HG03565 (cell line): ENCODE measurements around the gene DNAJA3.

Source experiments
- ATAC-seq: cut with Tn5 transposase; IDR thresholded peaks from one replicate; pipeline ENCODE4 v1.9.1; 2021; ENCODE audit warnings: mild to moderate bottlenecking, moderate library complexity; ENCODE audit not compliant: unreplicated experiment

Gene DNAJA3

DNA sequence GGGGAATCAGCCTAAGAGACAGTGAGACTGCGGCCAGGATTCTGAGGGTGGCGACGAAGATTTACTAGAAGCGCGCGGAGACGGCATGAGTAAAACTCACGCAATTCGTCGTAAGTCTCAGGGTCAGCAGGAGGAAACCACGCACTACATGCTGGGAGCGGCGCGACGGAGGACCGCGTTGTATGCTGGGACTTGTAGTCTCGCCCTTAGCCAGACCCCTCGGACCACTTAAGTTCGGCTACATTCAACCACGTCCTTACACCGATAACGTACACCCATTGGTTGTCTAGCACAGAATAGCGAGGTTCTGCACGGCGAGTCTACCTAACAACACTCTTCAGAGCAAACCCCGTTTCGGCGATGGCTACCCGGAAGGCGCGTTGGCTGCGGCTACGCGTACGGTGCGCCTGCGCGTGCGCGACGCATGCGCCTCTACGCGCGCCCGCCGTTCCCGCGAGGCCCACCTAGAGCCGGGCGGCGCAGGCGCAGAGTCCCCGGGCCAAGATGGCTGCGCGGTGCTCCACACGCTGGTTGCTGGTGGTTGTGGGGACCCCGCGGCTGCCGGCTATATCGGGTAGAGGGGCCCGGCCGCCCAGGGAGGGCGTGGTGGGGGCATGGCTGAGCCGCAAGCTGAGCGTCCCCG, at the start of gene DNAJA3:
Gene DNAJA3, plus strand, starts transcription at position 491 of the 643 bp plus-strand sequence. Its CDS starts 14 bp downstream, at position 505.
- ATAC-seq, result peak; percentile 86

DNA sequence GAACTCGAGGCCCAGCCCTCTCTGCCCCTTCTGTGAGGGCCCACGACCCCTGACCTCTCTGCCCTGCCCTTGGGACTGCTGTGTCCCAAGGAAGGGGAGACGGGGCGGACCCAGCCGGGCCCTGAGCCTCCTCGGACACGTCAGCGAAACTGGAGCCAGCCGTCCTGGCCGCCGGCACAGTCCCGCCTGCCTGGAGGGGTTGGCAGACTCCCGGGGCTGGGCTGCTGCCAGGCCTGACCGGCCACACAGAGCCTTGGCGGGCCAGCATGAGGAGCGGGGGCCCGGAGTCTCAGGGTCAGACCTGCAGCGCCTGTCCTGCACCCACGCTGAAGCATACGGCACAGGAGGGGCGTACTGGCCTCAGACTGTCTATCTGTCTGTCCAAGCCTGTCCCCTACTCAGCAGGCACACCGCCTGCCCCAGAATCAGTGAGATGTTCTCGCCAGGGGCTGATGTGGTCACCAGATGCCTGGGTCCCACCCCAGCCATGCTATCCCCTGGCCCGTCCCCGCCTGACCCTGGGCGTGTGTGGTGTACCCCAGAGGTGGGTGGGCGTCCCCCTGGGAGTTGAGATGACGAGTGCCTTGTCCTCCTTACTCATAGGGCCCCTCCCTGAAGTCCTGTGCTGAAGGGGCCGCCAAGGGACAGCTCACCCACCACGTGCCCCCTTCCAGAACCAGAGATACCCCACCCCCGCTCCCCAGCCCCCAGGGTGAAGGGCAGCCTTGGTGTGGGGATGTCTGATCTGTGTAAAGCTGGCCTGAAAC, 49.4 kb upstream of the DNAJA3 start:
- ATAC-seq, result no peak

DNA sequence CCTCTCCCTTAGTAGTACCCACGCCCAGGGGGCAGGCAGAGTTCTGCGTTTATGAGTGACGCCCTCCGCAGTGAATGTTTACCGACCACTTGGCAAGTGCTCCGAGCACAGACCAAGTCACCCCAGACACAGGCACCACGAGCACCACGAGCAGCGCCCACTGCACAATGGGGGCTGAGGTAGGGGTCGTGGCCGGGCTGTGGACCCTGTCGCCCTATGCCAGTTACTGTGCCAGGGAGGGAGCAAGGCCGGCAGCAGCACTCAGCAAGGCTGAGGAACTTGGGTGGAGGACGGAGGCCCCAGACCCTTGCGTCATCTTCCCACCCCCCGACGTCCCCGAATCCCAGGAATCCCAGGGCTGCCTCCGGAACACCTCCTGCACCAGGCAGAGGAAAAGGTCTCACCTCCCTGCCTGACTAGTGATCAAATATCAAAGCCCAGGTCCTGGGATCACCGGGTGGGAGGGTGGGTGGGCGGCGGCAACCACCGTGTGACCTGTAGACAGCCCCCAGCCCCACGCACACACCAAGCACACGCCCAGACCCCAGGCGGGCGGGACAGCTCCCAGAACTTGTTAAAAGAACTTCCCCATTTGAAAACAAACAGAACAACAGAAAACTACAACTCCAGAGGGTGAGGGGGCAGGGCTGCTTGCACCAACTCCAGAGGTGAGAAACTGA, 48.6 kb upstream of the DNAJA3 start:
- no peak for ATAC-seq

DNA sequence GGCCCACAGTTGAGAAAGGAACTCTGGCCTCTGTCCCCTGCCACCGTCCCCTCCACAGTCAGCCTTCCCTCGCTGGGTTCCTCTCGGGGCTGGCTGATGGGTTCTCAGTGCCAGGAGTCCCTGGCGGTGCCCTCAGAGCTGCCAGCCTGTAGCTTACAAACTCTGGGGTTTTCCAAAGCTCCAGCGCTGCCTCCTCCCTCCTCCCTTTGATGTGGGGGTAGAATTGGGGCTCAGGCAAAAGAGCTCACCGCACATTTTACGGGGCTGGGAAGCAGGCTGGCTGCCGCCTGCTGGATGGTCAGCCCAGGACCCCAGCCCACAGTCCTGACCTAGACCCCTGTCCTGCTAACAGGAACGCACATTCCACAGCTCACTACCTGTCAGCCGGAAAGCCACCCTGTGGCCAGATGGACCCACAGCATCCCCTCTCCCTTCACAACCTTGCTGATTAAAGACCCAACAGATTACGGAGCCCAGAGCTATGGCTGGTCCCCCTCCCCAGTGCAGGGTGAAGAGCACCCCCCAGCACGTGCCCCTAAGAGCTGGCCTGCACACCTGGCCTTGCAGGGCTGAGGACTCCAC, 48.0 kb upstream of the DNAJA3 start:
- ATAC-seq, result no peak

DNA sequence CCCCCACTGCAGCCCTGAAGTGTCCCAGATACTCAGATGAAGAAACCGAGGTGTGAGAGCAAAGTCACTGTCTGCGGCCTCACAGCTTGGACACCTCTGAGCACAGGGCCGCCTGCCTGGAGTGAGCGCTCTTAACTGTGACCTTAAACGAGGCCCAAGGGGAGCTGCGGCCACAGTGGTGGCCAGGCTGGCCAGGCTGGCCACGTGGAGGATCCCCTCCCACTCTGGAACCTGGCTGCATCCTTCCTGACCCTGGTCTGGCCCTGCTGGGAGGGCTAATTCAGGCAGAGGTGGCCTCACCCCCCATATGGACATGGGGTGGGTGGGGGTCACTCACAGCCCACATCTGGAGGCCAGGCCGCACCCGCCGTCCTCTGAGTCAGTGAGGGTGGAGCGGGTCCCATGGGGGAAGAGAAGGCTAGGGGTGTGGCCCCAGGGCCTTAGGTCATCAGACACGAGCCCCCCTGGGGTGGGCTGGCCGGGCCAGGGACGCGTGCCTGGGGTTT, 47.5 kb upstream of the DNAJA3 start:
- no peak for ATAC-seq

DNA sequence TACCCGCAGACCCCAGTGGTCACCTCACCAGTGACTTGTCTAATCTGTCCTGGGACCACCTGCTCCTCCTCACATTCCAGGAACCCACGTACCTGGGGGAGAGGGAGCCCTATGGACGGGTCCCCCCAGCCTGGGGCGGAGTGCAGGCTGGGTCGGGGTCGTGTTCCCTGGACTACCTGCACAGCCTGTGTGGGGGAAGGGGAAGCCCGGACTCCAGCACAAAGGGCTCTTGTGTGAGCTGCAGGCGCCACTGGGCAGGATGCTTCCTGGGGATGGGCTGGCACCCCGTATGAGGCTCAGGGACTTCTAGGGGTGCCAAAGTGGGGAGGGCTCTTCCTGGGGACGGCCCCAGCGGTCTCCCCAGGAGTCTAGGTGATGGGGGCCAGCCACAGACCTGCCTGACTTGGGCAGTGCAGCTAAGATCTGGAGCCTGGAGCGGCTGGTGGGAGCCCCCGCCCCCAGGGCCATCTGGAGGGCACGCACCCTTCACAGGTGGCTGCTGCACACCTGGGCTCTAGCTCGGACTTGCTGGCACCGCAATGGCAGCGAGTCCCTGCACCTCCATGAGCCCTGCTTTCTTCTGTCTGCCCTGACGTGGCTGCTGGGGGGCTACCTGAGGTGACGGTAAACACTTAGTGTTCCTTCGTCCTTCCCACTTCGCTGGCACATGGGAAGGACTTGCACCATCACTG, 46.5 kb upstream of the DNAJA3 start:
- no peak for ATAC-seq

DNA sequence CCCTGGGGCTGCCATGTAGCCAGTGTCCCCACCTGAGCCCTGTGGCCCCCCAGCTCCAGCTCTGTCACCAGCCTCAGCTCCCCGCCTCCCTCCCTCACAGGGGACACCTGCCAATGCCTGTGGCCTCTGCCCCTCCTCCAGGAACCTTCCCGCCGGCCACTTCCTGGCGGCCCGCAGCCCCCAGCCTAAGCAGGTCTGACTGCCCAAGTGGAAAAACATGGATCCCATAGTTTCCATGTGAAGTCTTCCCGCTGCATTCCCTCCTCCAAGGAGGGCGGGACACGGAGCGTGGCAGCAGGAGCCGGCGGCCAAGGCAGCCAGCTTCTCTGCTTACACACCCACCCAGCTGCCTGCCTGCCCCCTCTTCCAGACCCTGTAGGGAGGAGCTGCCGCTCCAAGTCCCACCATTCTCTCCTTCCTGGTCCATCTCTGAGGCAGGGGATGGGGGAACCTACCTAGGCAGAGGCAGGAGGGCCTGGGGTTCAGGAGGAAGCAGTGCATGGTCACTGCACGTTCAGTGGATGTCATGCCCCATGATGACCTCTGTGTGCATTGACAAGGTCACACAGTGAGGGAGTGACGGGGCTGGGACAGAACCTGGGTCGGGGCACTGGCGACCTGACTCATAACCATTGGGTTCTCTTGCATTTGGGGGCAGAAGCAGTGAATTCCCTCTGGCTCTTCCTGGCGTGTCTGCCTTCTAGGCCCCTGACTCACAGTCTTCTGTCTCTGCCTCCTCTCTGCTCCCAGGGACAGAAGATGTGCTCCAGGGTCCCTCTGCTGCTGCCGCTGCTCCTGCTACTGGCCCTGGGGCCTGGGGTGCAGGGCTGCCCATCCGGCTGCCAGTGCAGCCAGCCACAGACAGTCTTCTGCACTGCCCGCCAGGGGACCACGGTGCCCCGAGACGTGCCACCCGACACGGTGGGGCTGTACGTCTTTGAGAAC, 45.3 kb upstream of the DNAJA3 start:
- ATAC-seq, result no peak

DNA sequence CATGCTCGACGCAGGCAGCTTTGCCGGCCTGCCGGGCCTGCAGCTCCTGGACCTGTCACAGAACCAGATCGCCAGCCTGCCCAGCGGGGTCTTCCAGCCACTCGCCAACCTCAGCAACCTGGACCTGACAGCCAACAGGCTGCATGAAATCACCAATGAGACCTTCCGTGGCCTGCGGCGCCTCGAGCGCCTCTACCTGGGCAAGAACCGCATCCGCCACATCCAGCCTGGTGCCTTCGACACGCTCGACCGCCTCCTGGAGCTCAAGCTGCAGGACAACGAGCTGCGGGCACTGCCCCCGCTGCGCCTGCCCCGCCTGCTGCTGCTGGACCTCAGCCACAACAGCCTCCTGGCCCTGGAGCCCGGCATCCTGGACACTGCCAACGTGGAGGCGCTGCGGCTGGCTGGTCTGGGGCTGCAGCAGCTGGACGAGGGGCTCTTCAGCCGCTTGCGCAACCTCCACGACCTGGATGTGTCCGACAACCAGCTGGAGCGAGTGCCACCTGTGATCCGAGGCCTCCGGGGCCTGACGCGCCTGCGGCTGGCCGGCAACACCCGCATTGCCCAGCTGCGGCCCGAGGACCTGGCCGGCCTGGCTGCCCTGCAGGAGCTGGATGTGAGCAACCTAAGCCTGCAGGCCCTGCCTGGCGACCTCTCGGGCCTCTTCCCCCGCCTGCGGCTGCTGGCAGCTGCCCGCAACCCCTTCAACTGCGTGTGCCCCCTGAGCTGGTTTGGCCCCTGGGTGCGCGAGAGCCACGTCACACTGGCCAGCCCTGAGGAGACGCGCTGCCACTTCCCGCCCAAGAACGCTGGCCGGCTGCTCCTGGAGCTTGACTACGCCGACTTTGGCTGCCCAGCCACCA, 44.4 kb upstream of the DNAJA3 start:
- ATAC-seq, result no peak

DNA sequence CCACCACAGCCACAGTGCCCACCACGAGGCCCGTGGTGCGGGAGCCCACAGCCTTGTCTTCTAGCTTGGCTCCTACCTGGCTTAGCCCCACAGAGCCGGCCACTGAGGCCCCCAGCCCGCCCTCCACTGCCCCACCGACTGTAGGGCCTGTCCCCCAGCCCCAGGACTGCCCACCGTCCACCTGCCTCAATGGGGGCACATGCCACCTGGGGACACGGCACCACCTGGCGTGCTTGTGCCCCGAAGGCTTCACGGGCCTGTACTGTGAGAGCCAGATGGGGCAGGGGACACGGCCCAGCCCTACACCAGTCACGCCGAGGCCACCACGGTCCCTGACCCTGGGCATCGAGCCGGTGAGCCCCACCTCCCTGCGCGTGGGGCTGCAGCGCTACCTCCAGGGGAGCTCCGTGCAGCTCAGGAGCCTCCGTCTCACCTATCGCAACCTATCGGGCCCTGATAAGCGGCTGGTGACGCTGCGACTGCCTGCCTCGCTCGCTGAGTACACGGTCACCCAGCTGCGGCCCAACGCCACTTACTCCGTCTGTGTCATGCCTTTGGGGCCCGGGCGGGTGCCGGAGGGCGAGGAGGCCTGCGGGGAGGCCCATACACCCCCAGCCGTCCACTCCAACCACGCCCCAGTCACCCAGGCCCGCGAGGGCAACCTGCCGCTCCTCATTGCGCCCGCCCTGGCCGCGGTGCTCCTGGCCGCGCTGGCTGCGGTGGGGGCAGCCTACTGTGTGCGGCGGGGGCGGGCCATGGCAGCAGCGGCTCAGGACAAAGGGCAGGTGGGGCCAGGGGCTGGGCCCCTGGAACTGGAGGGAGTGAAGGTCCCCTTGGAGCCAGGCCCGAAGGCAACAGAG, 43.5 kb upstream of the DNAJA3 start:
- ATAC-seq, result no peak

DNA sequence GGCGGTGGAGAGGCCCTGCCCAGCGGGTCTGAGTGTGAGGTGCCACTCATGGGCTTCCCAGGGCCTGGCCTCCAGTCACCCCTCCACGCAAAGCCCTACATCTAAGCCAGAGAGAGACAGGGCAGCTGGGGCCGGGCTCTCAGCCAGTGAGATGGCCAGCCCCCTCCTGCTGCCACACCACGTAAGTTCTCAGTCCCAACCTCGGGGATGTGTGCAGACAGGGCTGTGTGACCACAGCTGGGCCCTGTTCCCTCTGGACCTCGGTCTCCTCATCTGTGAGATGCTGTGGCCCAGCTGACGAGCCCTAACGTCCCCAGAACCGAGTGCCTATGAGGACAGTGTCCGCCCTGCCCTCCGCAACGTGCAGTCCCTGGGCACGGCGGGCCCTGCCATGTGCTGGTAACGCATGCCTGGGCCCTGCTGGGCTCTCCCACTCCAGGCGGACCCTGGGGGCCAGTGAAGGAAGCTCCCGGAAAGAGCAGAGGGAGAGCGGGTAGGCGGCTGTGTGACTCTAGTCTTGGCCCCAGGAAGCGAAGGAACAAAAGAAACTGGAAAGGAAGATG, 42.8 kb upstream of the DNAJA3 start:
- ATAC-seq, result no peak

DNA sequence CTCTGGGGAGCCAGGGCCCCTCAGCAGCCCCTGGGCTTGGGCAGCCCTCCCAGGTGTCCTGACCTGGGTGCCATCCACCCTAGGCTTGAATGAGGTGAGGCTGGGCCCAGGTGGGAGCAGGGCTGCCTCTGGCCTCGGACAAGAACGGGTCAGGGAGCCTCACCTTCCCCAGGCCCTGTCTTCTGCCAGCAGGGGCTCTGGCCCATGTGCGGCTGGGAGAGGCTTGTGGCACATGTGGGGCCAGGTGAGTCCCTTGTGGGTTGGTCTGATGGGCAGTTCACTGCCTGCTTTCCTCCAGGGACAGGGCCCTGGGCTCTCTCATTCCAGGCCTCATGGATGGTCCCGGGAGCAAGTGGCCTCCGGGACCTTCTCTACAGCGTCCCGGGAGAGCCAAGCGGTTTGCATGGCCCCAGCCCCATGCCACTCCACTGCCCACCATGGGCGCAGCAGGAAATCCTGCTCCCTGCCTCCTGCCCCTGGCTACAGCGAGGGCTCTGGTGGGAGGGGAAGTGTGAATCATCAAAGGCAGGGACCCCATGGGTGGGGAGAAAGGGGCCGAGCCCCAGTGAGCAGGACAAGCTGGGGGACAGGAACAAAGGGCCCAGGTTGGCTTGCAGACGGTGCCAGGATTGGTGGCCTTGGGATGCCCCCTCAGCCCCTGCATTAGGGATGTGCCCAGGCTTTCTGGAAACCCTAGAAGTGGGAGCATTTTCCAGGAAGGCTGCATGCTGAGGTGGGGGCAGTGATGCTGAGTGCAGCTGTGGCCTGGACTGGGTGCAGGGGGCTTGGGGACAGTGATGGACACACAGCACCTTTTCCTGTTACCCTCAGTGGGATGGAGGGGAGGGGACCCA, 41.9 kb upstream of the DNAJA3 start:
- no peak for ATAC-seq

DNA sequence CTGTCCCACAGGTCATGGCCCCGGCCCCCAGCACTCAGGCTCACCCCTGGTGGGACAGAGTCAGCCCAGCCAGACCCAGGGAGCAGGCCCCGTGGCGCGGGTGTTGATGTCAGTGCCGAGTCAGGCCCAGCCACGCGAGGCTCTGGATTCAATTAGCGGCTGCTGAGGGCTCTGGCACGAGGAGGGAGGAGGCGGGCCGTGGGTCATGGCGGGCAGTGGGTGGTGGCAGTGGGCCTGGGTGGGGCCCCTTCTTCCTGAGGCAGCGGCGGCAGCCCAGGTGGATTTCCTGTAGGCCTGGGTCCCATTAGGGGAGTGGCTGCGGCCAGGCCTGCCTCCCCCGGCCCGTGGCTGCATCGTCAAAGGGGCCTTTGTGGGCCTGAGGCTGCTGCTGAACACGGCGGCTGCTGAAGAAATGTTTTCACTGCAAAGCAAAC, 41.1 kb upstream of the DNAJA3 start:
- ATAC-seq, result no peak

DNA sequence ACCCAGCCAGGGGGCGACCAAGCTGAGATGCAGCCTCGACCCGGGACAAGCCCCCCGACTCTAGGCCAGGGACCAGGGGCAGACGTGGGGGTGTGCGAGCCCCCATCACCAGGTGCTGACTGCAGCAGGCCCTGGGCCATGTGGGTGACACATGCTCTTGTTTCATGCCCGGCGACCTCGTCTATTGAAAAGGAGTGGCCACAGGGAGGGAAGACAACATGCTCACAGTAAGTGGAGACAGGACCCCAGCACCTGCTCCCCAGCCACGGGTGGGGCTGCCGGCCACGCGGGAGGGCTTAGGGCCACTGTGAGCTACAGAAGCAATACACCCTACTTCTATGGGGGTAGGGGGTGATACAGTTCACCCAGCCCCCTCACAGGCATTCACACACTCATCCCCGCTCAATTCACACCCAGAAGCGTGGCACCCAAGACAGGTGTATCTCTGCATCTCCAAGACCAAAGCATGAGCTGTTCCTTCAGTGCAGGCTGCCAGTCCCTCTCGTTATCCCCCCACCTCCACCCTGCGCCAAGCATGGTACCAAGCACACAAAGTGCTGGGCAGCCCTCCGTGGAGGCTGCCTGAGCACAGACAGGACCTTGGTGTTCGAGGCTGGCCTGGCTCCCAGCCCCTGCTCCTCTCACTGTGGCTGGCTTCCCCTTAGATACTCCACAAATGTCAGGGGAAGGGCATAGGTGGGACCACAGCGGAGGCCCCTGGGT, 40.4 kb upstream of the DNAJA3 start:
- ATAC-seq, result no peak

DNA sequence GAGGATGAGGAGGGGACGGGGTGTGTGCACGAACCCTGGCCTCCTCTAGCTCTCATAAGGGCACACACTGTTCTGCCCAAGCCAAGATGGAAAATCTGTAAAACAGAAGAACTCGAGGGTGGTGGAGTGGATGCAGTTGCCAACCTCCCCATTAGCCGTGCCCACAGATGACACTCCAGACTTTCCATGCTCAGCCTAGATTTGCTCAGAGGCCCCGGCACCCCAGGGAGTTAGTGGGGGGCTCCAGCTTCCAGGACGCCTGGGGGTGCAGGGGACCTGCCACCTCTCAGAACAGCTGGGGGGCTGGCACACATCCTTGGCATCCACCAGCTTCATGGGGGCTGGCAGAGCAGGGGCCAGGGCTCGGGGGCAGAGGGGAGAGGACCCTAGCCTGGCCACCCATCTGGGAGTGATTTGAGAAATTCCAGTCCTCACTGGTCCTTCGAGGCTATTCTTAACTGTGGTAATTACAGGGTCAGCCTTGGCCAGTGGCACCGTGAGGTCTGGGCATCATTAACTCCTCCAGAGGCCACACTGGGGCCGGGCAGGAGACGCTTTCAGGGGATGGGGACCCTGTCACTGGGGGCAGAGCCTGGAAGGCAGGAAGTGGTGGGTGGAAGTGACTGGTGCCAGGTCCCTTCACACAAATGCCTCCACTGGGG, 39.7 kb upstream of the DNAJA3 start:
- no peak for ATAC-seq

DNA sequence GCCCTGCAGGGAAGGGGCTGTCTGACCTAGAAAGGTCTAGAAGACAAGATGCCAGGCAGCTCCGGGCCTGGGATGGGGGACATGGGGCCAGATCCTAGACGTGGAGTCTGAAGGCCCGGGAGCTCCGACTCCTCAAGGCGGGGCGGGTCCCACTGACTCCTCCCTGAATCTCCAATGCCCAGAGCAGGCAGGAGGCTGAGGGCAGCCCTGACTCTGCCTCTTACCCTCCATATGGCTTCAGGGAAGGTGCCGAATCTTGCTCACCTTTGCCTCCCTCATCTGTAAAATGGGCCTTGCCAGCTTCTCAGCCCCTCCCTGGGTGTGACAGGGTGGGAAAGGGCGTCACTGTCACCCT, 39.2 kb upstream of the DNAJA3 start:
- no peak for ATAC-seq
